HepG2 (cell line): ENCODE measurements around the gene ZNF385B. TPM values are rescaled to one million over a fixed set of nuclear protein-coding genes. Genes with fewer than 3 reads are reported as not detected.
A peak's percentile ranks its signal among the peaks of the same experiment; 100 is the strongest.

Experiments
- ATAC-seq: fragments of 200-7000 bp; cut with Tn5 transposase; 3 replicates; pipeline ENCODE4 v1.9.1; 2020; ENCODE audit warnings: mild to moderate bottlenecking, moderate library complexity
- BruUV-seq: library from RNA; stranded (reverse); fragments of 400-500 nt; replicated peaks from 2 replicates; lab custom pipeline; 2021; lab: Mats Ljungman, UMichigan
- CTCF ChIA-PET: fragments of 300-600 bp; formaldehyde crosslinking; extraction: SDS; loops from one replicate; lab custom pipeline; 2021; ENCODE audit warnings: low total read pairs, inconsistent platforms, low intra/inter-chr PET ratio; lab: Yijun Ruan, JAX
- POLR2A ChIA-PET: fragments of 350-600 bp; sonication (Branson Sonifier 250); formaldehyde crosslinking; loops from one replicate; lab custom pipeline; 2020; ENCODE audit warnings: antibody characterized with exemption, inconsistent platforms; lab: Yijun Ruan, JAX
- DNase-seq: peaks from one replicate; pipeline ENCODE4 v3.0.0-alpha.2; 2015; ENCODE audit warnings: low spot score
- FAIRE-seq: peaks from 3 replicates; lab custom pipeline; 2011; peaks lifted over from hg19 to GRCh38; lab: Jason Lieb, UNC
- H2AFZ ChIP-seq: one replicate; pipeline ENCODE4 v1.6.1; 2011; ENCODE audit warnings: low read length, inconsistent platforms
- H3K27ac ChIP-seq: fragments of 300-600 bp; 3 replicates; pipeline ENCODE4 v1.8.0; 2011; ENCODE audit warnings: mixed run types, mild to moderate bottlenecking, mixed read lengths, low read length, inconsistent platforms; ENCODE audit not compliant: insufficient read depth; ENCODE audit errors: extremely low read length
- H3K27me3 ChIP-seq, 2 experiments: fragments of 200-600 bp in 1 of 2; 2 replicates in 1 of 2; 3 replicates in 1 of 2; pipeline versions ENCODE4 v1.6.0 to v1.8.0; 2011; ENCODE audit warnings: low read length in 2 of 2, mild to moderate bottlenecking in 2 of 2, moderate library complexity in 2 of 2, inconsistent platforms in 1 of 2; ENCODE audit not compliant: insufficient read depth in 2 of 2, control insufficient read depth in 1 of 2
- H3K36me3 ChIP-seq, 2 experiments: fragments of 200-600 bp in 1 of 2; replicated peaks in 1 of 2; 2 replicates in 1 of 2; 3 replicates in 1 of 2; pipeline versions ENCODE4 v1.5.1 to v1.8.0; 2011; ENCODE audit warnings: low read length in 2 of 2, inconsistent platforms in 1 of 2; ENCODE audit not compliant: insufficient read depth in 2 of 2, control insufficient read depth in 1 of 2
- H3K4me1 ChIP-seq: 2 replicates; pipeline ENCODE4 v1.5.1; 2012; ENCODE audit warnings: low read length, inconsistent platforms; ENCODE audit not compliant: insufficient read depth
- H3K4me2 ChIP-seq: 2 replicates; pipeline ENCODE4 v1.6.0; 2011; ENCODE audit warnings: low read depth, low read length, inconsistent platforms
- H3K4me3 ChIP-seq, 3 experiments: fragments of 200-600 bp in 1 of 3; sonication (generic), shearing (Covaris generic) in 1 of 3; replicated peaks in 1 of 3; 2 replicates each; pipeline ENCODE4 v1.5.1; 2011 to 2016; ENCODE audit warnings: low read length in 3 of 3, inconsistent platforms in 2 of 3, low read depth in 2 of 3, mild to moderate bottlenecking in 2 of 3, control low read depth in 1 of 3, mixed read lengths in 1 of 3; ENCODE audit not compliant: insufficient read depth in 1 of 3
- H3K79me2 ChIP-seq: one replicate; pipeline ENCODE4 v1.6.1; 2011; ENCODE audit warnings: low read length, inconsistent platforms; ENCODE audit not compliant: insufficient read depth
- H3K9ac ChIP-seq: 2 replicates; pipeline ENCODE4 v1.6.0; 2011; ENCODE audit warnings: mild to moderate bottlenecking, low read depth, low read length, inconsistent platforms; ENCODE audit not compliant: insufficient read depth
- H3K9me3 ChIP-seq: 2 replicates; pipeline ENCODE4 v1.5.1; 2012; ENCODE audit warnings: mild to moderate bottlenecking, low read length
- H4K20me1 ChIP-seq: 2 replicates; pipeline ENCODE4 v1.6.0; 2011; ENCODE audit warnings: inconsistent platforms, mild to moderate bottlenecking, low read length, moderate library complexity; ENCODE audit not compliant: insufficient read depth
- ARID2 ChIP-seq: sonication (generic); formaldehyde crosslinking; IDR thresholded peaks from 2 replicates; pipeline ENCODE4 v1.8.1; 2022; ENCODE audit warnings: mild to moderate bottlenecking, missing genetic modification reagents, borderline replicate concordance
- CAMTA2 ChIP-seq: sonication (generic); formaldehyde crosslinking; IDR thresholded peaks from 2 replicates; pipeline ENCODE4 v1.4.0; 2020; ENCODE audit warnings: mild to moderate bottlenecking, missing genetic modification reagents, borderline replicate concordance
- CEBPB ChIP-seq: IDR thresholded peaks from 2 replicates; pipeline ENCODE4 v1.6.1; 2011; ENCODE audit warnings: low read depth, low read length, improper control_type of control experiment, borderline replicate concordance
- IKZF4 ChIP-seq: sonication (generic); formaldehyde crosslinking; IDR thresholded peaks from 2 replicates; pipeline ENCODE4 v1.5.1; 2020; ENCODE audit warnings: borderline replicate concordance, mild to moderate bottlenecking, low read depth, missing genetic modification reagents; ENCODE audit errors: not compliant biosample characterization
- NR2F6 ChIP-seq, 2 experiments: IDR thresholded peaks; 2 replicates each; pipeline ENCODE4 v1.6.1; 2016; ENCODE audit warnings: antibody characterized with exemption in 1 of 2, mild to moderate bottlenecking in 1 of 2
- TCF12 ChIP-seq, 2 experiments: fragments of 450-650 bp in 1 of 2; sonication (generic) in 1 of 2; formaldehyde crosslinking in 1 of 2; IDR thresholded peaks; 2 replicates each; pipeline versions ENCODE4 v1.6.1 to v1.8.0; 2017 to 2022; ENCODE audit warnings: antibody characterized with exemption in 1 of 2, mild to moderate bottlenecking in 1 of 2, missing genetic modification reagents in 1 of 2, moderate library complexity in 1 of 2
- ZNF616 ChIP-seq: sonication (generic); formaldehyde crosslinking; IDR thresholded peaks from 2 replicates; pipeline ENCODE4 v1.5.0; 2020; ENCODE audit warnings: low read depth, mild to moderate bottlenecking, missing genetic modification reagents
- WGBS: methylation state at CpG from one replicate; pipeline ENCODE4 v1.1.6; 2017; ENCODE audit warnings: low lambda C conversion rate; 5-methylcytosine and 5-hydroxymethylcytosine counted together
- in situ Hi-C: cut with HindIII; loops from 2 replicates; pipeline ENCODE4 v1.10.0; 2017; ENCODE audit warnings: low pct_unique_long_range_greater_than_20kb; ENCODE audit not compliant: extremely low pct_ligation_motif_present
- intact Hi-C: fragments of 100-400 bp; cut with micrococcal nuclease; formaldehyde crosslinking; loops from one replicate; pipeline ENCODE4 v1.10.0; 2022; ENCODE audit not compliant: unreplicated experiment
- polyA plus RNA-seq, 8 experiments: library from polyadenylated mRNA; depleted of rRNA in 3 of 8; stranded (reverse) in 7 of 8; unstranded in 1 of 8; fragments of >200 nt; fragmentation: Illumina TruSeq in 4 of 8; extraction: Trizol in 4 of 8; gene quantifications; 2 replicates each; pipeline versions ENCODE4 v1.2.1 to v1.2.3, GENCODE V29; 2011 to 2016; ENCODE audit warnings: low read depth in 4 of 8, missing spikeins in 1 of 8, mixed read lengths in 1 of 8; ENCODE audit not compliant: insufficient read depth in 1 of 8
- total RNA-seq, 5 experiments: library from RNA; depleted of rRNA; stranded (reverse); fragments of >200 nt; fragmentation: Illumina TruSeq; extraction: Trizol; gene quantifications; 2 replicates each; pipeline ENCODE4 v1.2.3, GENCODE V29; 2016; ENCODE audit warnings: low read depth in 1 of 5

The ZNF385B gene
- total and polyA plus RNA-seq, 2 of the 13 experiments (the other 11 are each of a cell fraction or from before 2014, with no cell fraction given), result 3.3 to 6.7 TPM

DNA sequence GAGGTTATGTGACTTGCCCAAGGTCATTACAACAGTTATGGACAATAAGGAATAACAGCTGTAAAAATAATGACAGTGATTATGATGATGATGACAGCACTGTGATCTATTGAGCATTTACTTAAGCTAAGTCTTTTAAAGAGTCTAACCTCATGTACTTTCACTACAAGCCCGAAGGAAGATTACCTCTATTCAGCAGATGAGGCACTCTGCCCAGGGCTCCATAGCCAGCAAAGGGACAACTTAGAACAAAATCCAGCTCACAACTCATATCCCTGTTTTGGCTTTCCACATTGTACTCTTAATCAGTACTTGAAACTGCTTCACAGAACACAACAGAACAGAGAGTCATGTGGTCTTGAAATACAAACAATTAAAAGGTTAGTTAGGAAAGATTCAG lies 290.2 kb downstream of the ZNF385B start:
- TF ChIP-seq IKZF4, result no peak
- TF ChIP-seq ARID2 (CRISPR knock-in tag), result peak; percentile 45; the same call in 1 of the 2 replicates
- no peak for TF ChIP-seq TCF12 (IDR thresholded peaks at IDR 0.05)
- TF ChIP-seq TCF12 (CRISPR knock-in tag; IDR thresholded peaks at IDR 0.05), result no peak
- TF ChIP-seq, all 625 proteins: peak for 1
- Histone ChIP-seq H3K9ac (no peak overlapping the region), H4K20me1 (no peaks in the 10 kb centered on the region), H3K36me3 (no peaks in the 10 kb centered on the region), H2AFZ (no peak overlapping the region), H3K79me2 (no peaks in the 10 kb centered on the region), H3K4me3 (no peak overlapping the region), H3K9me3 (peaks cover 6% of the 10 kb centered on the region; the same call in 1 of the 2 replicates), H3K4me2 (no peak overlapping the region), H3K27me3 (no peaks in the 10 kb centered on the region), H3K4me1 (peaks cover 65% of the 10 kb centered on the region), H3K27ac (no peak overlapping the region)
- no peak for ATAC-seq
- in situ Hi-C loops, result no loop called here
- ChIA-PET POLR2A (interaction anchor here (2.1 kb wide), 1 partner anchor 13 kb away, joined by 6 read pairs; no protein-coding TSS in a partner anchor), CTCF (no interaction called here)
- FAIRE-seq, result no peak
- no TSS peak for BruUV-seq
- intact Hi-C loops, result loop anchor here (10.0 kb wide), 1 partner anchor 226 kb away; no protein-coding TSS in a partner anchor
- no peak for DNase-seq
- WGBS, result 100% methylated on average over 1 of the region's 1 CpG

- in situ Hi-C loops, result no loop called here
- H2AFZ ChIP-seq, result no peak overlapping the region
- no TSS peak for BruUV-seq
- no peak overlapping the region for H3K27ac ChIP-seq
- ATAC-seq (no peak), DNase-seq (no peak)
- peaks cover 6% of the 10 kb centered on the region; the same call in 1 of the 2 replicates for H3K9me3 ChIP-seq
- H3K9ac ChIP-seq, result no peak overlapping the region
- H3K27me3 ChIP-seq, result no peaks in the 10 kb centered on the region
- no peaks in the 10 kb centered on the region for H4K20me1 ChIP-seq
- POLR2A ChIA-PET, result interaction anchor here (0.7 kb wide), 1 partner anchor 12 kb away, joined by 3 read pairs; no protein-coding TSS in a partner anchor
- no peaks in the 10 kb centered on the region for H3K36me3 ChIP-seq
- H3K79me2 ChIP-seq, result no peaks in the 10 kb centered on the region
- intact Hi-C loops, result loop anchor here (10.0 kb wide), 1 partner anchor 225 kb away; no protein-coding TSS in a partner anchor
- CTCF ChIA-PET, result no interaction called here
- H3K4me2 ChIP-seq, result no peak overlapping the region
- no peak overlapping the region for H3K4me3 ChIP-seq
- peaks cover 57% of the 10 kb centered on the region for H3K4me1 ChIP-seq
- no peak for TF ChIP-seq ZNF616 (CRISPR knock-in tag)
- no peak for TF ChIP-seq CAMTA2
- 0 out of 2 replicates have a peak, but pooled peaks have one; percentile 13 for TF ChIP-seq CEBPB
- 0 out of 2 replicates have a peak, but pooled peaks have one; percentile 13 for TF ChIP-seq NR2F6 (IDR thresholded peaks at IDR 0.05)
- no peak for TF ChIP-seq NR2F6 (CRISPR knock-in tag; IDR thresholded peaks at IDR 0.05)
- TF ChIP-seq, all 625 proteins: peak for 2
- 100% methylated on average over 1 of the region's 1 CpG for WGBS
- FAIRE-seq, result no peak
Measured at GRCh38 chr2:179569831-179570233, 291.6 kb downstream of the ZNF385B start.
